Mucosa of rectum (tissue), 2 donors: ENCODE results near the gene ZDHHC19.
A peak's percentile ranks its signal among the peaks of the same experiment; 100 is the strongest.
"Not testable (repeated sequence)": the region's sequence is repeated elsewhere in the genome, so short reads cannot be mapped to it uniquely, and the experiment has no call there.

Experiments
- H3K27ac ChIP-seq, 2 donors: one replicate each; pipeline ENCODE4 v1.7.0; 2013; ENCODE audit warnings: inconsistent platforms in 2 of 2, low read depth in 2 of 2, low read length in 2 of 2
- H3K27me3 ChIP-seq, 2 donors: one replicate each; pipeline ENCODE4 v1.7.0; 2013; ENCODE audit warnings: low read length in 2 of 2; ENCODE audit not compliant: control insufficient read depth in 2 of 2, insufficient read depth in 2 of 2
- H3K36me3 ChIP-seq, 2 donors: one replicate each; pipeline ENCODE4 v1.7.0; 2013; ENCODE audit warnings: low read length in 2 of 2; ENCODE audit not compliant: control insufficient read depth in 2 of 2, insufficient read depth in 2 of 2
- H3K4me1 ChIP-seq, 2 donors: one replicate each; pipeline ENCODE4 v1.7.0; 2013; ENCODE audit warnings: low read length in 2 of 2, mild to moderate bottlenecking in 1 of 2; ENCODE audit not compliant: control insufficient read depth in 2 of 2, insufficient read depth in 2 of 2
- H3K4me3 ChIP-seq, 2 donors: one replicate each; pipeline ENCODE4 v1.7.0; 2013; ENCODE audit warnings: low read length in 2 of 2
- H3K9ac ChIP-seq, 2 donors: one replicate each; pipeline ENCODE4 v1.7.0; 2013; ENCODE audit warnings: low read length in 2 of 2, low read depth in 1 of 2, mild to moderate bottlenecking in 1 of 2
- H3K9me3 ChIP-seq, 2 donors: one replicate each; pipeline ENCODE4 v1.7.0; 2013; ENCODE audit warnings: low read length in 2 of 2; ENCODE audit not compliant: control insufficient read depth in 2 of 2
- donor health status: healthy.
- donor health status: Normal muscosa, but diverticular disease.

Gene ZDHHC19

DNA sequence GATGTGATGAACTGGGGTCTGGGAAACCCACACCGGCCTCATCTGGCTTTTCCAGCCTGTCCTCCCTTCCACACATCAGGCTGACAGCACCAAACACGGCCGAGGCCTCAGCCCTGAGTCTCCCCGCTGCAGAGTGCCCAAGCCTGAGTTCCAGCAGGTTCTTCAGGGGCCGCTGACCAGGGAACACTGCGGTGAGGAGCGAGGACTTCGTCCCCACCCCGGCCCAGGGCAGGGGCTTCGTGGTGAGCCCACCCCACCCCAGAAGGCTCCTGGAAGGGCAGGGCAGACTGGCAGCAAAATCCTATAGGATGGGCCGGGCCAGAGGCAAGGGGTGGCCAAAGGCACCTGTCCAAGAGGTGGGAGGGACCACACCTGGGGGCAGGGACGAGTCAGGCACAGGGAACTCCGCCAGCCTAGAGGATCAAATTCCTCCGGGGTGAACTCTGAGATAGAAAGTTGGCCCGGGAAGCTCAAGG lies 4.9 kb upstream of the ZDHHC19 start, which contains the start of gene SLC51A:
TSS of gene SLC51A (plus strand) at position 446 of the 476 bp plus-strand sequence. CDS start 179 bp downstream, outside the sequence.
- Histone ChIP-seq H3K27me3 (no peaks in the 10 kb centered on the region), H3K9me3 (no peaks in the 10 kb centered on the region), H3K36me3 (no peaks in the 10 kb centered on the region), H3K4me1 (peaks cover 16 to 22% of the 10 kb centered on the region in 2 donors), H3K27ac (peak within 1 kb of the TSS in 1 of 2 donors; percentile 70), H3K4me3 (peak within 1 kb of the TSS in 1 of 2 donors; percentile 59), H3K9ac (no peak within 1 kb of the TSS)

DNA sequence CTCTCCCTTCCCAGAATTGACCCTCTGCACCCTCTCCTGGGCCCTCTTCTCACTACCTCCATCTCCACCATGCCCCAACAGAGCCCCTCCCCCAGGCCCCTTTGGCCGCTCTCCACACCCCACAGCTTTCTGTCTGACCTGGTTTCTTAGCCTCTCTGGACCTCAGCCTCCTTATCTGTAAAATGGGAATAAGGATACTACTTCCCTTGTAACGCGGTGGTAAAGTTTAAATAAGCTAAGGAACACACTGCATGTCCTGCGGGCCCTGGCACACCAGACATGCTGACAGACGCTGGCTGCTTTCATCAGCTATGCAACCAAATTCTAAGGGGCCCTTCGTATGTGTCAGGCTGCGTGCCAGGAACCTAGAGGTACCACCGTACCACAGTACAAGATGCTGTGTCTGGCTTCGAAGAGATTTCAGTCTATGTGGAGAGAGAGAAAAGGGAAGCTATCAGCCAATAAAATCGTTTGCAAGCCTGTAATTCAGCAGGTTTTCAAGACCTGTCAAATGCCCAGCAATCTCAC lies 4.4 kb upstream of the ZDHHC19 start:
- H3K4me1 ChIP-seq: peaks cover 16 to 22% of the 10 kb centered on the region in 2 donors
- no peaks in the 10 kb centered on the region for H3K9me3 ChIP-seq
- H3K27me3 ChIP-seq: no peaks in the 10 kb centered on the region
- no peaks in the 10 kb centered on the region for H3K36me3 ChIP-seq
- no peak overlapping the region for H3K4me3 ChIP-seq
- no peak overlapping the region for H3K9ac ChIP-seq
- H3K27ac ChIP-seq: peak overlapping the region in 1 of 2 donors; percentile 70

DNA sequence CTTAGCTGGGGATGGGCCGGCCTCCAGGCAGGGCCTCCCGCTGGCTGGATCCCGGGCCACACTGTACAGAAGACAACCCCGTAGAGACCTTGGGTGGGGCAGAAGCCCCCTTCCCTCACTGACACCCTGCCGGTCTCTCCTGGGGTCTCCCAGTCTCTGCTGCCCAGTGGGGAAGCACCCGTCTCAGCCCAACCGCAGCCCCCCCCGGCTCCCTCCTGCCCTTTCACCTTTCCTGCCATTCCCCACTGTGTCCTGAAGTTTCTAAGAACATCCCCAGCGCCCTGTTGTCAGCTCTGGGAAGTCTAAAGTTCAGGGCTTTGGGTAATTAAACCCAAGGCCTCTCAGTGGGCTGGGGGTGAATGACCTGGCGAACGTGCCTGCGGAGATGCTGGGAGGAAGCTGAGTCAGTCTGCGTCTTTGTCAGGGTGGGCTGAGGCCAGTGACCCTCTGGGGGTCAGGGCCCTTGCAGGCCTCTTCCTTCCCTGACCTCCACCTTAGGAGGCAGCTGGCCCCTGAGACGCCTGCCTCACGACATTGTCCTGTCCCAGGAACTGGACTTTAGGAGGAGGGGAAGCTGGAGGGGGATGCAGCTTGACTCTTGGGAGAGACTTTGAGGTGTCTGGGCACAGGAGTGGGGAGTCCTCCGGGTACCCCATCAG lies 3.7 kb upstream of the ZDHHC19 start:
- H3K36me3 ChIP-seq: no peaks in the 10 kb centered on the region
- peak overlapping the region in 1 of 2 donors; percentile 70 for H3K27ac ChIP-seq
- no peaks in the 10 kb centered on the region for H3K27me3 ChIP-seq
- no peak overlapping the region for H3K4me3 ChIP-seq
- H3K9ac ChIP-seq: no peak overlapping the region
- no peaks in the 10 kb centered on the region for H3K9me3 ChIP-seq
- H3K4me1 ChIP-seq: peaks cover 16 to 22% of the 10 kb centered on the region in 2 donors

DNA sequence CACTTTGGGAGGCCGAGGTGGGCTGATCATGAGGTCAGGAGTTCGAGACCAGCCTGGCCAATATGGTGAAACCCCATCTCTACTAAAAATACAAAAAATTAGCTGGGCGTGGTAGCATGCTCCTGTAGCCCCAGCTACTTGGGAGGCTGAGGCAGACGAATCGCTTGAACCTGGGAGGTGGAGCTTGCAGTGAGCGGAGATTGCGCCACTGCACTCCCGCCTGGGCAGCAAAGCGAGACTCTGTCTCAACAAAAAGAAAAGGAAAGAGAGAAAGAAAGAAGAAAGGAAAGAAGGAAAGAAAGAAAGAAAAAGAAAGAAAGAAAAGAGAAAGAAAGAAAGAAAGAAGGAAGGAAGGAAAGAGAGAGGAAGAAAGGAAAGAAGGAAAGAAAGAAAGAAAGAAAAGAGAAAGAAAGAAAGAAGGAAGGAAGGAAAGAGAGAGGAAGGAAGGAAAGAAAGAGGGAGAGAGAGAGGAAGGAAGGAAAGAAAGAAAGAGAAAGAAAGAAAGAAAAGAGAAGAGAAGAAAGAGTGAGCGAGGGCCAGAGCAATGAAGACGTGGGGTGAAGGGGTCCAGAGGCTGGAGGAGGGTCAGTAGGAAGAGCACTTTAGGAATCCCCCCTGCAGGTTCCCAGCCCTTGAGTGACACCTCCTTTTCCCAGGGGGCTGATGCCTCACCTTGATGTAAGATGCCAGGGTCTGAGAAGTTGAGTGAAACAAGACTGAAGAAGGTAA lies 1.1 kb downstream of the ZDHHC19 start:
- not testable (repeated sequence) for H3K27me3 ChIP-seq, H3K9ac ChIP-seq, H3K36me3 ChIP-seq, H3K9me3 ChIP-seq, H3K4me1 ChIP-seq, H3K4me3 ChIP-seq, H3K27ac ChIP-seq

DNA sequence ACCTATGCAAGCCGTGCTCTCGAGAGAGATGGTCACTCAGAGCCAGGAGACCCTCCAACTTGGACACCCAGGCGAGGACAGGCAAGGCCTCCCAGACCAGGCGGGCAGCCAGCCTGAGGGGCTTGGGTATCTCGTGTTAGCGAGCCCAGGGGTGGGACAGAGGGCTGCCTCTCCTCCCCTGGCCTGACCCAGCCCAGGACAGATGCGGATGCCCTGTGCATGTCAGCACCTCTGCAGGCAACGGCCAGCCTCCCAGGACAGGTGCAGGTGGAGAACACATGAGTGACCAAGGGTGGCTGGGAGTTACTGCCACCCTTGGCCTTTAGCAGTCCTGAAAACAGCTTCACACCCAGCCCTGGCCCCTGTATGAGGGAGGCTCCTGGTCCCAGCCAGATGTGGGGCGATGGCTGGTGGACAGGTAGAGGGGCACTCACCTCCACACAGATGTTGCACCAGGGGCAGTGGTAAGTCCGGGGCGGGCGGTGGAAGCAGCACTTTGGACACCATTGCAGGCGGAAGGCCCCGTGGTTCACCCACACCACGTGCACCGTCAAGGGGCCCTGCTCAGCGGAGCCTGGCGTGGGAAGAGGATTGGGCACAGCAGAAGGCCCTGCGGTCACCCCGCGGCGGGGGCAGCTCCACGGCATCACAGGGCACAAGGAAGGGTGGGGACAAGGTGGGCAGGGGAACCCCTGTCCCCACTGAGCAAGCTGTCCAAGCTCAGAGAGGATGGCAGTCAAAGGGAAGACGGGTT lies 2.1 kb downstream of the ZDHHC19 start:
- H3K27ac ChIP-seq: no peak overlapping the region
- peaks cover 0 to 2% of the 10 kb centered on the region in 2 donors for H3K4me1 ChIP-seq
- H3K4me3 ChIP-seq: no peak overlapping the region

DNA sequence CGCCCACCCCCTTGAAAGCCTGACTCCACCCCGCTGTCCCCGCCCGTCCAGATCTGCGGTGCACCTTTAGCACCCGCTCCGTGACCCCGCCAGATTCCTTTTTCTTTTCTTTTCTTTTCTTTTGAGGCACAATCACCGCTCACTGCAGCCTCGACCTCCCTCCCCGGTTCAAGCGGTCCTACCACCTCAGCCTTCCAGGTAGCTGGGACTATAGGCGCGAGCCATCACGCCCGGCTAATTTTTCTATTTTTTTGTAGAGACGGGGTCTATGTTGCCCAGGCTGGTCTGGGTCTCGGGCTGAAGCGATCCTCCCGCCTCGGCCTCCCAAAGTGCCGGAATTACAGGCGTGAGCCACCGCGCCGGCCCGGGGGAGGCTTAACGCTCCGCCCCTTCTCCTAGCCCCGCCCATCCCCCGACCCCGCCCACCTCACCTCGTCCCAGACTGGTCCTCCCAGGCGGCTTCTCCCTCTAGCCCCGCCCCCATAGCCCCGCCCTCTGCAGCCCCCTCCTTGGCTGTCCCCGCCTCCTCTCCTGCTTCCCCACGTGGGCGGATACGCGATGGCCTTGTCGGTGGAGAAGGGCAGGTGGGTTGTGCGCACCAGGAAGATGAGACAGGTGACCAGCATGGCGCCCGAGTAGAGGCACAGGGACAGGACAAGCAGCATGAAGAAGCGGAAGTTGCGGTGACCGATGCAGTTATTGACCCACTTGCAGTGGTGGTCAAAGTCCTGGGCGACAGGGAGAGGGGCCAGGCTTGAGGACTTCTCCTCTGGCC lies 3.2 kb downstream of the ZDHHC19 start:
- peak overlapping the region; percentile 44 to 62 for H3K4me3 ChIP-seq
- H3K4me1 ChIP-seq: peaks cover 0 to 2% of the 10 kb centered on the region in 2 donors
- peaks cover 0 to 3% of the 10 kb centered on the region in 2 donors for H3K27me3 ChIP-seq
- H3K9me3 ChIP-seq: no peaks in the 10 kb centered on the region
- H3K36me3 ChIP-seq: no peaks in the 10 kb centered on the region
- H3K9ac ChIP-seq: no peak overlapping the region
- H3K27ac ChIP-seq: no peak overlapping the region

More for the DNA sequence above, 2.1 kb downstream of the ZDHHC19 start:
- no peak overlapping the region for H3K9ac ChIP-seq
- H3K27me3 ChIP-seq: no peaks in the 10 kb centered on the region
- H3K9me3 ChIP-seq: no peaks in the 10 kb centered on the region
- no peaks in the 10 kb centered on the region for H3K36me3 ChIP-seq

DNA sequence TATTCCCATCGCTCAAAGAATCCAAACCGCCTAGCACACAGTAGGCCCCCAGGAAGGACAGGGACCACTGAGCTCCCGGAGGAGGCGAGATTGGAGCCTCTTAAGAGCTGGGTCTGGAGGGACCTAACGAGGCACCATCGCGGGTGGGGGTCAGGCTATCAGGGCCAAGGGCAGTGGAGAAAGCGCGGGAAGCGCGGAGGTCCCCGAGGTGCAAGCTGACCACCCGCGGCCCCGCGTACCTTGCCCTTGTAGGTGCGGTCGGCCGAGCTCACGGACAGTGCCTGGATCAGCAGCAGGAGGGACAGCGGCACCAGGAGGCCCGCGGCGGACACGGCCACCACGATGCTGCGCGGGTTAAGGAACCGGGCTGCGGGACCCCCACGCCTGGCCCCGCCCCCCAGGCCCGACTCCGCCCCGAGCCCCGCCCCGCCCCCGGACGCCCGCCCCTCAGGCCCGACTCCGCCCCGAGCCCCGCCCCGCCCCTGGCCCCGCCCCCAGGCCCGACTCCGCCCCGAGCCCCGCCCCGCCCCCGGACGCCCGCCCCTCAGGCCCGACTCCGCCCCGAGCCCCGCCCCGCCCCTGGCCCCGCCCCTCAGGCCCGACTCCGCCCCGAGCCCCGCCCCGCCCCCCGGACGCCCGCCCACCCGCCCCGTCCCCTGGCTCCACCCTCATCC lies 3.9 kb downstream of the ZDHHC19 start:
- H3K4me1 ChIP-seq: peaks cover 2 to 3% of the 10 kb centered on the region in 2 donors
- H3K27ac ChIP-seq: no peak overlapping the region
- H3K9me3 ChIP-seq: no peaks in the 10 kb centered on the region
- no peaks in the 10 kb centered on the region for H3K36me3 ChIP-seq
- peaks cover 0 to 3% of the 10 kb centered on the region in 2 donors for H3K27me3 ChIP-seq
- peak overlapping the region; percentile 32 to 62 for H3K4me3 ChIP-seq
- H3K9ac ChIP-seq: no peak overlapping the region

DNA sequence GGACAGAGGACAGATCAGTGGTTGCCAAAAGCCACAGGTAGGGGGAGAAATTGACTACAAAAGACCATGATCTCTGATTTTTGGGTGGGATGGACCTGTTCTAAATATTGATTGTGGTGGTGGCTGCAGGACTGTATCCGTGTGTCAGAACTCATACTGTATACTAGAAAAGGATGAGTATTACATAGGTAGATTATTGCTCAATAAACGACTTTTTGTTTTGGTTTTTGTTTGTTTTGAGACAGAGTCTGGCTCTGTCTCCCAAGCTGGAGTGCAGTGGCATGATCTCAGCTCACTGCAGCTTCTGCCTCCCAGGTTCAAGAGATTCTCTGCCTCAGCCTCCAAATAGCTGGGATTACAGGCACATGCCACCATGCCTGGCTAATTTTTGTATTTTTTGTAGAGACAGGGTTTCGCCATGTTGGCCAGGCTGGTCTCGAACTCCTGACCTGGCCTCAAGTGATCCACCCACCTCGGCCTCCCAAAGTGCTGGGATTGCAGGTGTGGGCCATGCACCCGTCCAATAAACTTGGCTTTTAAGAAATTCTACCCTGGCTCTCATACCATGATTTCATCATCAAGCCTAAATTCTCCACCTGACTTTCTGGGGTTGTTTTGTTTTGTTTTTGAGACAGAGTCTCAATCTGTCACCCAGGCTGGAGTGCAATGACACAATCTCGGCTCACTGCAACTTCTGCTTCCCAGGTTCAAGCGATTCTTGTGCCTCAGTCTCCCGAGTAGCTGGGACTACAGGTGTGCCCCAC lies 5.6 kb downstream of the ZDHHC19 start:
- H3K36me3 ChIP-seq, H3K9me3 ChIP-seq, H3K27ac ChIP-seq, H3K4me1 ChIP-seq, H3K9ac ChIP-seq, H3K27me3 ChIP-seq, H3K4me3 ChIP-seq: not testable (repeated sequence)
